HL-60 (cell line): ENCODE data around the gene LMAN1L.

Experiments used
- DNase-seq, 2 experiments: peaks; one replicate each; pipeline ENCODE4 v3.0.0-alpha.2; 2010 to 2020; ENCODE audit warnings: low read depth in 1 of 2, low spot score in 1 of 2
- H3K27ac ChIP-seq: fragments of 250-450 bp; sonication (Bioruptor Pico); replicated peaks from 2 replicates; pipeline ENCODE4 v1.5.1; 2020; ENCODE audit warnings: mild to moderate bottlenecking, moderate library complexity
- H3K27me3 ChIP-seq: fragments of 250-450 bp; sonication (Bioruptor Pico); 2 replicates; pipeline ENCODE4 v1.5.1; 2021; ENCODE audit warnings: mild to moderate bottlenecking, moderate library complexity; ENCODE audit not compliant: insufficient read depth, poor library complexity, severe bottlenecking
- H3K4me3 ChIP-seq: replicated peaks from 2 replicates; pipeline ENCODE4 v1.5.1; 2011; ENCODE audit warnings: mild to moderate bottlenecking, control low read depth, low read length; ENCODE audit not compliant: insufficient read depth
- CTCF ChIP-seq: IDR thresholded peaks from one replicate; pipeline ENCODE4 v1.5.1; 2011; ENCODE audit warnings: low read length, control low read depth, inconsistent platforms; ENCODE audit not compliant: insufficient read depth
- GABPA ChIP-seq: IDR thresholded peaks from 2 replicates; pipeline ENCODE4 v1.6.1; 2012; ENCODE audit warnings: low read depth
- POLR2AphosphoS5 ChIP-seq: IDR thresholded peaks from 2 replicates; pipeline ENCODE4 v1.6.1; 2012; ENCODE audit warnings: low read depth
- SPI1 ChIP-seq: IDR thresholded peaks from 2 replicates; pipeline ENCODE4 v1.6.1; 2012; ENCODE audit warnings: low read depth, mild to moderate bottlenecking, borderline replicate concordance
- TF ChIP-seq, protein P1 (sequence below): IDR thresholded peaks from 2 replicates; pipeline ENCODE4 v1.6.1; 2012; ENCODE audit warnings: low read depth; ENCODE audit not compliant: insufficient replicate concordance

LMAN1L gene

DNA sequence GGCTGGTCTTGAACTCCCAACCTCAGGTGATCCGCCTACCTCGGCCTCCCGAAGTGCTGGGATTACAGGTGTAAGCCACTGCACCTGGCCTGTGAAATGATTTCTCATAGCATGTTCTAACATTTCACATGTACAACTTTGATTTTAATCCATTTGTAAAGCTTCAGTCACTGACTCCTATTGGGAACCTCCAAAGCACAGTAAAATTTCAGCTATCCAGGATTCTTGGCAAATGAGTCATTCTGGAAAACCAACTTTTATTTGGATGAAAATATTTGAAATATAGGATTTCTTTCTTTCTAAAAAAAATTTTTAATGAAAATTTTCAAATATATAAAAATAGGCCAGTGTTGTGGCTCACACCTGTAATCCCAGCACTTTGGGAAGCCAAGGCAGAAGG, 2.7 kb upstream of the LMAN1L start:
- no peak for DNase-seq
- TF ChIP-seq SPI1: no peak
- Histone ChIP-seq H3K27ac (no peak overlapping the region), H3K27me3 (no peaks in the 10 kb centered on the region), H3K4me3 (no peak overlapping the region)

GRCh38 chr15:74815121-74815934, 2.7 kb downstream of the LMAN1L start:
- H3K4me3 ChIP-seq: no peak overlapping the region
- TF ChIP-seq SPI1 (peak; percentile 52; the same call in 1 of the 2 replicates), GABPA (no peak)
- H3K27me3 ChIP-seq: no peaks in the 10 kb centered on the region
- DNase-seq: no peak
- H3K27ac ChIP-seq: no peak overlapping the region

- Histone ChIP-seq H3K4me3 (no peak overlapping the region), H3K27me3 (no peaks in the 10 kb centered on the region), H3K27ac (no peak overlapping the region)
- TF ChIP-seq, protein P1, sequence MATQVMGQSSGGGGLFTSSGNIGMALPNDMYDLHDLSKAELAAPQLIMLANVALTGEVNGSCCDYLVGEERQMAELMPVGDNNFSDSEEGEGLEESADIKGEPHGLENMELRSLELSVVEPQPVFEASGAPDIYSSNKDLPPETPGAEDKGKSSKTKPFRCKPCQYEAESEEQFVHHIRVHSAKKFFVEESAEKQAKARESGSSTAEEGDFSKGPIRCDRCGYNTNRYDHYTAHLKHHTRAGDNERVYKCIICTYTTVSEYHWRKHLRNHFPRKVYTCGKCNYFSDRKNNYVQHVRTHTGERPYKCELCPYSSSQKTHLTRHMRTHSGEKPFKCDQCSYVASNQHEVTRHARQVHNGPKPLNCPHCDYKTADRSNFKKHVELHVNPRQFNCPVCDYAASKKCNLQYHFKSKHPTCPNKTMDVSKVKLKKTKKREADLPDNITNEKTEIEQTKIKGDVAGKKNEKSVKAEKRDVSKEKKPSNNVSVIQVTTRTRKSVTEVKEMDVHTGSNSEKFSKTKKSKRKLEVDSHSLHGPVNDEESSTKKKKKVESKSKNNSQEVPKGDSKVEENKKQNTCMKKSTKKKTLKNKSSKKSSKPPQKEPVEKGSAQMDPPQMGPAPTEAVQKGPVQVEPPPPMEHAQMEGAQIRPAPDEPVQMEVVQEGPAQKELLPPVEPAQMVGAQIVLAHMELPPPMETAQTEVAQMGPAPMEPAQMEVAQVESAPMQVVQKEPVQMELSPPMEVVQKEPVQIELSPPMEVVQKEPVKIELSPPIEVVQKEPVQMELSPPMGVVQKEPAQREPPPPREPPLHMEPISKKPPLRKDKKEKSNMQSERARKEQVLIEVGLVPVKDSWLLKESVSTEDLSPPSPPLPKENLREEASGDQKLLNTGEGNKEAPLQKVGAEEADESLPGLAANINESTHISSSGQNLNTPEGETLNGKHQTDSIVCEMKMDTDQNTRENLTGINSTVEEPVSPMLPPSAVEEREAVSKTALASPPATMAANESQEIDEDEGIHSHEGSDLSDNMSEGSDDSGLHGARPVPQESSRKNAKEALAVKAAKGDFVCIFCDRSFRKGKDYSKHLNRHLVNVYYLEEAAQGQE: no peak
- TF ChIP-seq POLR2AphosphoS5 (no peak), SPI1 (no peak), GABPA (no peak), CTCF (no peak)
- DNase-seq: no peak
These were observed 3.3 kb downstream of the LMAN1L start for GRCh38 chr15:74815961-74816360.

- H3K4me3 ChIP-seq: no peak overlapping the region
- no peak overlapping the region for H3K27ac ChIP-seq
- no peak for DNase-seq
- no peaks in the 10 kb centered on the region for H3K27me3 ChIP-seq
- no peak for TF ChIP-seq POLR2AphosphoS5
- TF ChIP-seq, protein P1: no peak
- TF ChIP-seq CTCF: no peak
- no peak for TF ChIP-seq GABPA
- no peak for TF ChIP-seq SPI1
These were observed 4.2 kb downstream of the LMAN1L start for GRCh38 chr15:74816624-74817369.
